Measurements from ENCODE around the gene DDX10. TPM values are rescaled to one million over a fixed set of nuclear protein-coding genes. Genes with fewer than 3 reads are reported as not detected.

The DDX10 gene
- total RNA-seq, 1 donor: 20.3 TPM

DNA sequence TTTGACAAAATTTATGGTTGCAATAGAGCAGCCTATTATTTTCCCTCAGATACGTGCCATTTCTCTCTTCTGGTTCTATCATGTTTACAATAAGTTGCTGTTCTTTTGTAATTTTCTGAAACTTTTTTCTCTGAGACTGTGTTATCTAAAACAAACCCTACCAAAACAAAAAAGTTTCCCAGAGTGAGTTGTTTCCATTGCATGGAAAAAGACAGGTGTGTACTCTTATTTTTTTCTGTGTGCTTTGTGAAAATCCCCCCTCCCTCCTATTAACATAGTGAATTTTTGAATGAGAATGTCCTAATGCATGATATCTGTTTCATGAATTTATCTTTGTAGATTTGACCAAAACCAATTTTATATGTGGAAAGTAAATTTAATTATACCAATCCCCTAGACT, 137.6 kb downstream of the DDX10 start:
- no peak overlapping the region for H3K4me3 ChIP-seq (ENCODE audit: low read depth, low read length)
- no peak for DNase-seq (ENCODE audit: low read depth)
- TF ChIP-seq, protein P1, sequence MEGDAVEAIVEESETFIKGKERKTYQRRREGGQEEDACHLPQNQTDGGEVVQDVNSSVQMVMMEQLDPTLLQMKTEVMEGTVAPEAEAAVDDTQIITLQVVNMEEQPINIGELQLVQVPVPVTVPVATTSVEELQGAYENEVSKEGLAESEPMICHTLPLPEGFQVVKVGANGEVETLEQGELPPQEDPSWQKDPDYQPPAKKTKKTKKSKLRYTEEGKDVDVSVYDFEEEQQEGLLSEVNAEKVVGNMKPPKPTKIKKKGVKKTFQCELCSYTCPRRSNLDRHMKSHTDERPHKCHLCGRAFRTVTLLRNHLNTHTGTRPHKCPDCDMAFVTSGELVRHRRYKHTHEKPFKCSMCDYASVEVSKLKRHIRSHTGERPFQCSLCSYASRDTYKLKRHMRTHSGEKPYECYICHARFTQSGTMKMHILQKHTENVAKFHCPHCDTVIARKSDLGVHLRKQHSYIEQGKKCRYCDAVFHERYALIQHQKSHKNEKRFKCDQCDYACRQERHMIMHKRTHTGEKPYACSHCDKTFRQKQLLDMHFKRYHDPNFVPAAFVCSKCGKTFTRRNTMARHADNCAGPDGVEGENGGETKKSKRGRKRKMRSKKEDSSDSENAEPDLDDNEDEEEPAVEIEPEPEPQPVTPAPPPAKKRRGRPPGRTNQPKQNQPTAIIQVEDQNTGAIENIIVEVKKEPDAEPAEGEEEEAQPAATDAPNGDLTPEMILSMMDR (IDR thresholded peaks at IDR 0.05; ENCODE audit: insufficient read depth, low read depth, low read length): no peak

DNA sequence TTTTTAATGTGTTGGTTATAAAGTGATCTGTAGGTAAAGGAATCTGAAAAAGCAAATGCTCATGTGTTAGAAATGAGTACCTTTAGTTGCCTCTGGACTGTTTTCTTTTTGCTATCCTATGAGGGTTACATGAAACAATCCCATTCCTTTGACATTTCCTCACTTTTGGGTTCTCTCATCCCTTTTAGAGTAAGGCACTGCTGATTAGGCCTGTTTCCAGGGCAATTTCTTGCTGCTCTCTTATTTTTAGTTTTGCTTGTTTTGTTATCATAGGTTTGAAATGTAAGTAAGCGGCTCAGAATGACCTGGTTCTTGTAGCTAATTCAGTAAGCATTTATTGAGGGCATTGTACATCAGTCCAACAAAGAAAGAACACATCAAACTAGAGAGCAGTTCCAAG, 138.9 kb downstream of the DDX10 start:
- peak; percentile 23 for DNase-seq (ENCODE audit: low read depth)
- TF ChIP-seq, protein P1 (IDR thresholded peaks at IDR 0.05; ENCODE audit: insufficient read depth, low read depth, low read length): no peak

DNA sequence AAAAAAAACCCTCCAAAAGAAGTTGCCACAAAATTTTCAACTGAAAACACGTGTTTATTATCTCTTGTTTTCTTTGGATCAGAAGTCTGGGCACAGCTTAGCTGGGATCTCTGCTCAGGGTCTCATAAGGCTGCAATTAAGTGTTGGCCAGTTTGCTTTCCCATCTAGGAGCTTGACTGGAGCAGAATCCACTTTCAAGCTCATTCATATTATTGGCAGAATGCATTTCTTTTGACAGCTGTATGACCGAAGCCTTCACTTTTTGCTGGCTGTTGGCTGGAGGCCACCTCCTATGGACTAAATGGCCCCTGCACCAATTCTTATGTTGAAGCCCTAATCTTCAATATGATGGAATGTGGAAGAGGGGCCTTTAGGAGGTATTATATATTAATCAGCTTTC, 139.6 kb downstream of the DDX10 start:
- no peak overlapping the region for H3K4me3 ChIP-seq (ENCODE audit: low read depth, low read length)
- TF ChIP-seq, protein P1 (IDR thresholded peaks at IDR 0.05; ENCODE audit: insufficient read depth, low read depth, low read length): no peak
- no peak for DNase-seq (ENCODE audit: low read depth)

More for the DNA sequence above, 138.9 kb downstream of the DDX10 start:
- H3K4me3 ChIP-seq (ENCODE audit: low read depth, low read length): no peak overlapping the region

DNA sequence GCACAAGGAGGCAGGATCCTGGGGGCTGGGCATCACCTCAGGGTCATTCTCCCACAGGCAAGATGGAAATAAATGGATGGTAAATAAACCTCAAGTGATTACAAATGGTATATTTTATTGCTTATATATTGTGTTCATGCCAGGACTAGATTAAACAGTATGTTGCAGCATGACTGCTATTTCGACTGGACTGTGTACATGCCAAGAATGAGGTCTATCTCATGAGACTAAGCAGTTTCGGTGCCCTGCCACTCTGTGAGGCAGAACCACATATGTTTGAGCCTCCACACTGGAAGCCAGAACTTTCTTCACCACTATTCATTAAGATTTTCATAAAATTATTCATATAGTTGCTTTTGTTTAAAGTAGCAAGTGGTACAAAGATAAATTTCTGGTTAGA, 140.2 kb downstream of the DDX10 start:
- DNase-seq (ENCODE audit: low read depth): no peak
- TF ChIP-seq, protein P1 (IDR thresholded peaks at IDR 0.05; ENCODE audit: insufficient read depth, low read depth, low read length): no peak
- no peak overlapping the region for H3K4me3 ChIP-seq (ENCODE audit: low read depth, low read length)

DNA sequence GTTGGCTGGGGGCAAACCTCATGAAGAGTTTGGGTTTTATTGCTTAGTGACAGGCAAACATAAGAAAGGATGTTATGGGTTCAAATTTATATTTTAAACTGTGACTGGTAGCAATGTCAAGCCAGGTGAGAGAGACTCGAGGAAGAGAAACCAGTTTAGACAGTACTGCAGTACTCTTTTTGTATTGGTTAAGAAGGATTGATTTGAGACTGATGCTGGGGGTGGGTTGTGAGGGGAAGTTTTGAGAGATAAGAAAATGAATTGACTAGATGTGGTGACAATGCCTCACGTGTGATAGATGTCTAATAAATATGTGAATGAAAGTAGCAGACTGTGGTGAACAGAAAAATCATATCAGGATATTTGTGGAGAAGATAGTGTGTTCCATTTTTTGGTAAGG, 142.4 kb downstream of the DDX10 start:
- no peak for DNase-seq (ENCODE audit: low read depth)
- TF ChIP-seq, protein P1 (IDR thresholded peaks at IDR 0.05; ENCODE audit: insufficient read depth, low read depth, low read length): no peak
- H3K4me3 ChIP-seq (ENCODE audit: low read depth, low read length): no peak overlapping the region

DNA sequence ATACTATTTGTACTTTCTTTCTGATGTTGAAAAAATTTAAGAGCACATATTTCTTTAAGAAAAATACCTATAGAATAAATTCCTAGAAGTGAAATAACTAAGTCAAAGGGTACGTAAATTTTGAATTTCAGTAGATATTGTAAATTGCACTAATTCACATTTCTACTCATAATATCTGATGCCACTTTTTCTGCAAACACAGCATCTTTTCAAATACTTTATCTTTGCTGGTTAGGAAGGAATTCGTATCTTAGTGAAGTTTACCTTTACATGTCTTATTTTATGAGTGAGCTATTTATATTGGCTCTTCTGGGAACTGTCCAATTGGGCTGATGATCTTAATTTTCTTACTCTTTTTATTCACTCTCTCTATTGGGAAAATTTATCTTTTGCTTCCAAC, 148.2 kb downstream of the DDX10 start:
- DNase-seq (ENCODE audit: low read depth): no peak
- H3K4me3 ChIP-seq (ENCODE audit: low read depth, low read length): no peak overlapping the region
- TF ChIP-seq, protein P1 (IDR thresholded peaks at IDR 0.05; ENCODE audit: insufficient read depth, low read depth, low read length): no peak

DNA sequence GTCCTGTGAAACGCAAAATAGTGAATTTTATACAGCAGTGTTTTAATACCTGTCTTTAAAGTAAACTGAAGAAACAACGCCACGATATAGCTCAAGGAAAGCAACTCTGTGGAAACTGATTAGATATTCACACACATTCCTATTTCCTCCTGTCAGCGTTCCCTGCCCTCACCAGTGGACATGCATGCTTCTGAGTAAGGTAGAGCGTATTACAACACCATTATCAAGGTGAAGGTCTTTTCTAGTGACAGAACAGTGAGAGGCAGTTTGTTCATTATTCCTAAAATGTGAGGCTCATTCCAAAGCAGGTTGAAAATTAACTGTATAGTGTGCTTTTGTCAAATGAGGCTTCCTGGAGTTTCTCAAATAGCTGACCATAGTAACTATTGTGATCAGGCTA, 153.1 kb downstream of the DDX10 start:
- TF ChIP-seq, protein P1 (IDR thresholded peaks at IDR 0.05; ENCODE audit: insufficient read depth, low read depth, low read length): no peak

More for the DNA sequence above, 153.1 kb downstream of the DDX10 start:
- DNase-seq (ENCODE audit: low read depth): no peak
- H3K4me3 ChIP-seq (ENCODE audit: low read depth, low read length): no peak overlapping the region
